Smooth muscle cell (in vitro differentiated cells): ENCODE results near the gene MED17. TPM values are rescaled to one million over a fixed set of nuclear protein-coding genes. Genes with fewer than 3 reads are reported as not detected.
A peak's percentile ranks its signal among the peaks of the same experiment; 100 is the strongest.
"Not testable (repeated sequence)": the region's sequence is repeated elsewhere in the genome, so short reads cannot be mapped to it uniquely, and the experiment has no call there.

ENCODE experiments used
- DNase-seq: peaks from one replicate; lab custom pipeline; 2025; ENCODE audit not compliant: unreplicated experiment; lab: John Stamatoyannopoulos, UW
- H2AFZ ChIP-seq: fragments of 200-600 bp; sonication (generic); 2 replicates; pipeline ENCODE4 v1.6.0; 2016; ENCODE audit warnings: antibody characterized with exemption, low read depth, mild to moderate bottlenecking
- H3F3A ChIP-seq: fragments of 200-600 bp; sonication (generic); 2 replicates; pipeline ENCODE4 v1.6.0; 2017; ENCODE audit warnings: antibody characterized with exemption, low read depth
- H3K27ac ChIP-seq: fragments of 200-600 bp; sonication (generic); 2 replicates; pipeline ENCODE4 v1.5.1; 2016; ENCODE audit warnings: low read depth, mild to moderate bottlenecking
- H3K27me3 ChIP-seq: fragments of 200-600 bp; sonication (generic); 2 replicates; pipeline ENCODE4 v1.6.1; 2016; ENCODE audit warnings: low read depth, mild to moderate bottlenecking
- H3K36me3 ChIP-seq: fragments of 200-600 bp; sonication (generic); 2 replicates; pipeline ENCODE4 v1.5.1; 2016; ENCODE audit warnings: low read depth
- H3K4me1 ChIP-seq: fragments of 200-600 bp; sonication (generic); 2 replicates; pipeline ENCODE4 v1.5.1; 2016; ENCODE audit warnings: low read depth
- H3K4me2 ChIP-seq: fragments of 200-600 bp; sonication (generic); 2 replicates; pipeline ENCODE4 v1.6.0; 2016; ENCODE audit warnings: mild to moderate bottlenecking
- H3K4me3 ChIP-seq: fragments of 200-600 bp; sonication (generic); 2 replicates; pipeline ENCODE4 v1.5.1; 2016; ENCODE audit warnings: mild to moderate bottlenecking
- H3K79me2 ChIP-seq: fragments of 200-600 bp; sonication (generic); 2 replicates; pipeline ENCODE4 v1.6.0; 2016; ENCODE audit warnings: low read depth, mild to moderate bottlenecking
- H3K9ac ChIP-seq: fragments of 200-600 bp; sonication (generic); 2 replicates; pipeline ENCODE4 v1.6.0; 2016; ENCODE audit warnings: low read depth
- H3K9me3 ChIP-seq: fragments of 200-600 bp; sonication (generic); replicated peaks from 2 replicates; pipeline ENCODE4 v1.5.1; 2016; ENCODE audit warnings: low read depth
- H4K20me1 ChIP-seq: fragments of 200-600 bp; sonication (generic); 2 replicates; pipeline ENCODE4 v1.6.0; 2016; ENCODE audit warnings: low read depth
- CTCF ChIP-seq: fragments of 200-600 bp; sonication (generic); IDR thresholded peaks from 2 replicates; pipeline ENCODE4 v1.5.1; 2017; ENCODE audit warnings: borderline replicate concordance, mild to moderate bottlenecking, antibody characterized with exemption; ENCODE audit not compliant: insufficient read depth, poor library complexity, severe bottlenecking
- WGBS: methylation state at CpG from one replicate; pipeline ENCODE4 v1.1.7; 2016; ENCODE audit warnings: low lambda C conversion rate; 5-methylcytosine and 5-hydroxymethylcytosine counted together
- polyA plus RNA-seq: library from polyadenylated mRNA; unstranded; fragments of >200 nt; fragmentation: Nextera tagmentation; extraction: Ambion mirVana; gene quantifications from 2 replicates; pipeline ENCODE4 v1.2.1, GENCODE V29; 2016
- total RNA-seq: library from RNA; depleted of rRNA; stranded (reverse); fragments of >200 nt; gene quantifications from 2 replicates; pipeline ENCODE4 v1.2.3, GENCODE V29; 2014

Gene MED17
- total and polyA plus RNA-seq, 2 experiments from 2014 or later: 20.2 to 30.6 TPM

- H3K4me1 ChIP-seq: peaks cover 38% of the 10 kb centered on the region
- H3K79me2 ChIP-seq: peaks cover 68% of the 10 kb centered on the region
- H2AFZ ChIP-seq: peak overlapping the region; percentile 96
- no peak for TF ChIP-seq CTCF
- 3% methylated on average over 8 of the region's 8 CpGs for WGBS
- no peak for DNase-seq
- H3K36me3 ChIP-seq: peaks cover 14% of the 10 kb centered on the region
- H3K27me3 ChIP-seq: no peaks in the 10 kb centered on the region
- H3F3A ChIP-seq: peaks cover 28% of the 10 kb centered on the region
- H3K4me3 ChIP-seq: peak overlapping the region; percentile 83
- H3K4me2 ChIP-seq: peak overlapping the region; percentile 87
- peaks cover 40% of the 10 kb centered on the region for H4K20me1 ChIP-seq
- H3K9ac ChIP-seq: peak overlapping the region; percentile 94
- peak overlapping the region; percentile 85 for H3K27ac ChIP-seq
- H3K9me3 ChIP-seq: no peaks in the 10 kb centered on the region
Observed at GRCh38 chr11:93741882-93742226, 42.2 kb upstream of the MED17 start.

GRCh38 chr11:93743291-93743690, 40.8 kb upstream of the MED17 start:
- no peak overlapping the region for H3K4me3 ChIP-seq
- WGBS: 96% methylated on average over 23 of the region's 23 CpGs
- H3K27ac ChIP-seq: no peak overlapping the region
- H3K36me3 ChIP-seq: peaks cover 4% of the 10 kb centered on the region
- H3K4me1 ChIP-seq: peaks cover 24% of the 10 kb centered on the region
- DNase-seq: no peak
- no peak overlapping the region for H3K4me2 ChIP-seq
- H3K9ac ChIP-seq: no peak overlapping the region
- H3K27me3 ChIP-seq: no peaks in the 10 kb centered on the region
- TF ChIP-seq CTCF: no peak
- peaks cover 14% of the 10 kb centered on the region for H3F3A ChIP-seq
- H3K79me2 ChIP-seq: peaks cover 53% of the 10 kb centered on the region
- peaks cover 26% of the 10 kb centered on the region for H4K20me1 ChIP-seq
- no peaks in the 10 kb centered on the region for H3K9me3 ChIP-seq
- H2AFZ ChIP-seq: no peak overlapping the region

- H3K9me3 ChIP-seq: no peaks in the 10 kb centered on the region
- H4K20me1 ChIP-seq: peaks cover 13% of the 10 kb centered on the region
- no peaks in the 10 kb centered on the region for H3K36me3 ChIP-seq
- H3K79me2 ChIP-seq: peaks cover 40% of the 10 kb centered on the region
- H3K4me1 ChIP-seq: peaks cover 10% of the 10 kb centered on the region
- 71% methylated on average over 7 of the region's 7 CpGs for WGBS
- peak overlapping the region; percentile 32 for H3K4me3 ChIP-seq
- H3F3A ChIP-seq: peaks cover under 1% of the 10 kb centered on the region
- H3K27ac ChIP-seq: peak overlapping the region; percentile 31
- H3K4me2 ChIP-seq: peak overlapping the region; percentile 48
- no peak overlapping the region for H3K9ac ChIP-seq
- no peak overlapping the region for H2AFZ ChIP-seq
- no peak for TF ChIP-seq CTCF
- no peak for DNase-seq
- no peaks in the 10 kb centered on the region for H3K27me3 ChIP-seq
Observed at GRCh38 chr11:93744669-93745004, 39.4 kb upstream of the MED17 start.

- H3K4me2 ChIP-seq: peak overlapping the region; percentile 48
- H3F3A ChIP-seq, H3K36me3 ChIP-seq, H4K20me1 ChIP-seq, DNase-seq, H3K9me3 ChIP-seq, H2AFZ ChIP-seq, H3K27me3 ChIP-seq, H3K4me1 ChIP-seq: not testable (repeated sequence)
- peak overlapping the region; percentile 31 for H3K27ac ChIP-seq
- peak overlapping the region; percentile 32 for H3K4me3 ChIP-seq
- WGBS: 40% methylated on average over 12 of the region's 12 CpGs
- peak overlapping the region; percentile 22 for H3K9ac ChIP-seq
- peaks cover 34% of the 10 kb centered on the region for H3K79me2 ChIP-seq
Observed at GRCh38 chr11:93745005-93745755, 38.9 kb upstream of the MED17 start.
